ENCODE results near the gene GFER.

- TF ChIP-seq ZXDB (tag by site-specific recombination; IDR thresholded peaks at IDR 0.05) (no peak), ZNF558 (tag by site-specific recombination; IDR thresholded peaks at IDR 0.05) (no peak), ZSCAN23 (tag by site-specific recombination; IDR thresholded peaks at IDR 0.05) (no peak), ZNF280D (tag by site-specific recombination; IDR thresholded peaks at IDR 0.05) (no peak), ZNF274 (IDR thresholded peaks at IDR 0.05; ENCODE audit: low read length) (no peak), ZNF274 (tag by site-specific recombination; IDR thresholded peaks at IDR 0.05; ENCODE audit: borderline replicate concordance) (no peak), ZNF133 (tag by site-specific recombination; IDR thresholded peaks at IDR 0.05) (no peak), PRDM4 (tag by site-specific recombination; IDR thresholded peaks at IDR 0.05) (no peak), CTCF (tag by site-specific recombination; IDR thresholded peaks at IDR 0.05) (no peak), TCF7L2 (IDR thresholded peaks at IDR 0.05; ENCODE audit: borderline replicate concordance, low read depth, low read length) (no peak), ZNF645 (tag by site-specific recombination; IDR thresholded peaks at IDR 0.05) (no peak), MZF1 (tag by site-specific recombination; IDR thresholded peaks at IDR 0.05; ENCODE audit: borderline replicate concordance) (no peak), ZNF518A (tag by site-specific recombination; conservative IDR thresholded peaks at IDR 0.05; ENCODE audit: low read depth) (no peak), ZBTB11 (tag by site-specific recombination; conservative IDR thresholded peaks at IDR 0.05; ENCODE audit: low read depth) (no peak), ZNF18 (tag by site-specific recombination; IDR thresholded peaks at IDR 0.05) (no peak)
Observed at GRCh38 chr16:2006317-2006716, 22.3 kb downstream of the GFER start.
